ENCODE measurements around the gene LGMN.
A peak's percentile ranks its signal among the peaks of the same experiment; 100 is the strongest.

The LGMN gene

DNA sequence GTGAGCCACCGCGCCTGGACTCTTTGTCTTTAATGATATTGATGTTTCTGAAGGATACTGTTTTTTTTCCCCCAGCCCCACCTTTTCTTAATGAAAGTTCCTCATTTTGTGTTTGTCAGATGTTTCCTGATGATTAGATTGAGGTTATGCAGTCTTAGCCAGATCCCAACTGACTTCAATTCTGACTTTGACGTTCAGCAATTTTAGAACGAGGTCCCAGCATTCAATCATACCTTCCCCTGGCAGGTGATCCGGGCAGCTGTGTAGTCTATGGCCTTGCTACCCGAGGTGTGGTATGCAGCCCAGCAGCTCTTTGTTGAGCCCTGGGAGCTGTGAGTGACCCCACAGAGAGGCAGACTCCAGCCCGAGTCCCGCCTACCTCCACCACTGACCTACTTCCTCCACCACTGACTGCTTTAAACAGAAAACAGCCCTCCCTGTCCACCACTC lies 82.7 kb downstream of the LGMN start:
- Histone ChIP-seq H4K20me1 (ENCODE audit: insufficient read depth, low read length, poor library complexity, severe bottlenecking) (peaks cover 4% of the 10 kb centered on the region), H3K9me3 (ENCODE audit: insufficient read depth, low read depth, low read length) (no peaks in the 10 kb centered on the region), H3K4me1 (ENCODE audit: insufficient read depth, low read length, poor library complexity, severe bottlenecking) (peaks cover 31% of the 10 kb centered on the region), H3K79me2 (ENCODE audit: insufficient read depth, low read length) (no peaks in the 10 kb centered on the region), H2AFZ (ENCODE audit: low read length) (no peak overlapping the region), H3K4me2 (ENCODE audit: low read depth, low read length, poor library complexity, severe bottlenecking) (peak overlapping the region; percentile 63), H3K36me3 (ENCODE audit: insufficient read depth, low read length) (peaks cover 44% of the 10 kb centered on the region; the same call in 1 of the 2 replicates), H3K9ac (ENCODE audit: low read depth, low read length, poor library complexity, severe bottlenecking) (peak overlapping the region; percentile 48), H3K27me3 (ENCODE audit: insufficient read depth, low read length, poor library complexity, severe bottlenecking) (no peaks in the 10 kb centered on the region), H3K4me3 (ENCODE audit: low read length, poor library complexity, severe bottlenecking) (peak overlapping the region; percentile 50), H3K9me2 (replicated peaks; ENCODE audit: low read depth, low read length) (no peaks in the 10 kb centered on the region), H3F3A (ENCODE audit: low read depth) (no peaks in the 10 kb centered on the region)
- TF ChIP-seq EZH2phosphoT487 (IDR thresholded peaks at IDR 0.05; ENCODE audit: borderline replicate concordance) = no peak
- TF ChIP-seq, protein P1, sequence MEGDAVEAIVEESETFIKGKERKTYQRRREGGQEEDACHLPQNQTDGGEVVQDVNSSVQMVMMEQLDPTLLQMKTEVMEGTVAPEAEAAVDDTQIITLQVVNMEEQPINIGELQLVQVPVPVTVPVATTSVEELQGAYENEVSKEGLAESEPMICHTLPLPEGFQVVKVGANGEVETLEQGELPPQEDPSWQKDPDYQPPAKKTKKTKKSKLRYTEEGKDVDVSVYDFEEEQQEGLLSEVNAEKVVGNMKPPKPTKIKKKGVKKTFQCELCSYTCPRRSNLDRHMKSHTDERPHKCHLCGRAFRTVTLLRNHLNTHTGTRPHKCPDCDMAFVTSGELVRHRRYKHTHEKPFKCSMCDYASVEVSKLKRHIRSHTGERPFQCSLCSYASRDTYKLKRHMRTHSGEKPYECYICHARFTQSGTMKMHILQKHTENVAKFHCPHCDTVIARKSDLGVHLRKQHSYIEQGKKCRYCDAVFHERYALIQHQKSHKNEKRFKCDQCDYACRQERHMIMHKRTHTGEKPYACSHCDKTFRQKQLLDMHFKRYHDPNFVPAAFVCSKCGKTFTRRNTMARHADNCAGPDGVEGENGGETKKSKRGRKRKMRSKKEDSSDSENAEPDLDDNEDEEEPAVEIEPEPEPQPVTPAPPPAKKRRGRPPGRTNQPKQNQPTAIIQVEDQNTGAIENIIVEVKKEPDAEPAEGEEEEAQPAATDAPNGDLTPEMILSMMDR (conservative IDR thresholded peaks at IDR 0.05; ENCODE audit: low read length) = no peak

DNA sequence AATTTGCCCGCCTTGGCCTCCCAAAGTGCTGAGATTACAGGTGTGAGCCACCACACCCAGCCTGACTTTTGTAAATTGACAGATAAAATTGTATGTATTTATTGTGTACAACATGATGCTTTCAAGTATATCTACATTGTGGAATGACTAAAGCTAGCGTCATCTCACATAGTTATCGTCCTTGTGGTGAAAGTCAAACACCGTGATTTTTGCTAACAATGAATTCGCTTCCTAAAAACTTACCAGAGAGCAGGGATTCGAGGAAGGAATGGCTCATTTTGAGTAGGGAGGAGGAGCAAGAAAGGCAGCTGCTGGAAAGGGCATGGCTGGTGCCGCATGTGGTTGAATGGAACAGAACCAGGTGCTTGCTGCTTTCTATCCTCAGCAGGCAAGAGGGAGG lies 85.4 kb downstream of the LGMN start:
- Histone ChIP-seq H3K4me1 (ENCODE audit: insufficient read depth, low read length, poor library complexity, severe bottlenecking) (peaks cover 21% of the 10 kb centered on the region), H3K9ac (ENCODE audit: low read depth, low read length, poor library complexity, severe bottlenecking) (no peak overlapping the region), H2AFZ (ENCODE audit: low read length) (no peak overlapping the region), H3K4me3 (ENCODE audit: low read length, poor library complexity, severe bottlenecking) (no peak overlapping the region), H3K9me3 (ENCODE audit: insufficient read depth, low read depth, low read length) (no peaks in the 10 kb centered on the region), H3K9me2 (replicated peaks; ENCODE audit: low read depth, low read length) (no peaks in the 10 kb centered on the region), H4K20me1 (ENCODE audit: insufficient read depth, low read length, poor library complexity, severe bottlenecking) (no peaks in the 10 kb centered on the region), H3F3A (ENCODE audit: low read depth) (no peaks in the 10 kb centered on the region), H3K4me2 (ENCODE audit: low read depth, low read length, poor library complexity, severe bottlenecking) (no peak overlapping the region), H3K27me3 (ENCODE audit: insufficient read depth, low read length, poor library complexity, severe bottlenecking) (no peaks in the 10 kb centered on the region), H3K79me2 (ENCODE audit: insufficient read depth, low read length) (no peaks in the 10 kb centered on the region), H3K36me3 (ENCODE audit: insufficient read depth, low read length) (peaks cover 57% of the 10 kb centered on the region; the same call in 1 of the 2 replicates)
- TF ChIP-seq, protein P1 (conservative IDR thresholded peaks at IDR 0.05; ENCODE audit: low read length) = no peak
- no peak for TF ChIP-seq EZH2phosphoT487 (IDR thresholded peaks at IDR 0.05; ENCODE audit: borderline replicate concordance)

GRCh38 chr14:92660571-92660970 lies 87.9 kb downstream of the LGMN start:
- peaks cover 59% of the 10 kb centered on the region; the same call in 1 of the 2 replicates for H3K36me3 ChIP-seq (ENCODE audit: insufficient read depth, low read length)
- H3K79me2 ChIP-seq (ENCODE audit: insufficient read depth, low read length) = no peaks in the 10 kb centered on the region
- H2AFZ ChIP-seq (ENCODE audit: low read length) = no peak overlapping the region
- H3F3A ChIP-seq (ENCODE audit: low read depth) = no peaks in the 10 kb centered on the region
- H3K4me1 ChIP-seq (ENCODE audit: insufficient read depth, low read length, poor library complexity, severe bottlenecking) = peaks cover 7% of the 10 kb centered on the region
- no peaks in the 10 kb centered on the region for H3K27me3 ChIP-seq (ENCODE audit: insufficient read depth, low read length, poor library complexity, severe bottlenecking)
- H3K9me3 ChIP-seq (ENCODE audit: insufficient read depth, low read depth, low read length) = no peaks in the 10 kb centered on the region
- no peak overlapping the region for H3K4me3 ChIP-seq (ENCODE audit: low read length, poor library complexity, severe bottlenecking)
- no peaks in the 10 kb centered on the region for H3K9me2 ChIP-seq (replicated peaks; ENCODE audit: low read depth, low read length)
- H3K4me2 ChIP-seq (ENCODE audit: low read depth, low read length, poor library complexity, severe bottlenecking) = no peak overlapping the region
- TF ChIP-seq, protein P1 (conservative IDR thresholded peaks at IDR 0.05; ENCODE audit: low read length) = no peak
- TF ChIP-seq EZH2phosphoT487 (IDR thresholded peaks at IDR 0.05; ENCODE audit: borderline replicate concordance) = no peak
- no peaks in the 10 kb centered on the region for H4K20me1 ChIP-seq (ENCODE audit: insufficient read depth, low read length, poor library complexity, severe bottlenecking)
- no peak overlapping the region for H3K9ac ChIP-seq (ENCODE audit: low read depth, low read length, poor library complexity, severe bottlenecking)
